KMS-11 (cell line): ENCODE measurements around the gene FHIT.

ENCODE experiments used
- H2AFZ ChIP-seq: fragments of 200-600 bp; sonication (generic); 2 replicates; pipeline ENCODE4 v1.6.1; 2016; ENCODE audit warnings: antibody characterized with exemption, mixed run types, low read depth
- H3K27ac ChIP-seq: fragments of 200-600 bp; sonication (generic); 2 replicates; pipeline ENCODE4 v1.6.1; 2016; ENCODE audit warnings: mild to moderate bottlenecking, mixed run types
- H3K27me3 ChIP-seq: fragments of 200-600 bp; sonication (generic); 2 replicates; pipeline ENCODE4 v1.6.1; 2017; ENCODE audit warnings: mild to moderate bottlenecking, low read depth, mixed run types, moderate library complexity; ENCODE audit not compliant: insufficient read depth
- H3K36me3 ChIP-seq: fragments of 200-600 bp; sonication (generic); 2 replicates; pipeline ENCODE4 v1.6.1; 2017; ENCODE audit warnings: mild to moderate bottlenecking, mixed run types; ENCODE audit not compliant: insufficient read depth
- H3K4me1 ChIP-seq: fragments of 200-600 bp; sonication (generic); 2 replicates; pipeline ENCODE4 v1.6.1; 2016; ENCODE audit warnings: mild to moderate bottlenecking, low read depth, mixed run types; ENCODE audit not compliant: poor library complexity, severe bottlenecking
- H3K4me2 ChIP-seq: fragments of 200-600 bp; sonication (generic); 2 replicates; pipeline ENCODE4 v1.7.0; 2016; ENCODE audit warnings: mild to moderate bottlenecking, mixed run types
- H3K4me3 ChIP-seq: fragments of 200-600 bp; sonication (generic); IDR thresholded peaks from 2 replicates; pipeline ENCODE4 v1.6.1; 2017; ENCODE audit warnings: low read depth, low read length, mixed read lengths; ENCODE audit not compliant: insufficient read depth
- H3K79me2 ChIP-seq: fragments of 200-600 bp; sonication (generic); 2 replicates; pipeline ENCODE4 v1.6.1; 2016; ENCODE audit warnings: low read depth, mixed run types; ENCODE audit not compliant: insufficient read depth
- H3K9ac ChIP-seq: fragments of 200-600 bp; sonication (generic); 2 replicates; pipeline ENCODE4 v1.6.1; 2016; ENCODE audit warnings: mild to moderate bottlenecking, mixed run types
- H4K20me1 ChIP-seq: fragments of 200-600 bp; sonication (generic); 2 replicates; pipeline ENCODE4 v1.6.1; 2016; ENCODE audit warnings: mild to moderate bottlenecking, mixed run types; ENCODE audit not compliant: insufficient read depth
- TF ChIP-seq, protein P1 (sequence below): fragments of 200-600 bp; sonication (generic); conservative IDR thresholded peaks from 2 replicates; pipeline ENCODE4 v1.6.1; 2017; ENCODE audit warnings: low read depth, mild to moderate bottlenecking, antibody characterized with exemption, low read length, moderate library complexity, mixed read lengths

The FHIT gene

DNA sequence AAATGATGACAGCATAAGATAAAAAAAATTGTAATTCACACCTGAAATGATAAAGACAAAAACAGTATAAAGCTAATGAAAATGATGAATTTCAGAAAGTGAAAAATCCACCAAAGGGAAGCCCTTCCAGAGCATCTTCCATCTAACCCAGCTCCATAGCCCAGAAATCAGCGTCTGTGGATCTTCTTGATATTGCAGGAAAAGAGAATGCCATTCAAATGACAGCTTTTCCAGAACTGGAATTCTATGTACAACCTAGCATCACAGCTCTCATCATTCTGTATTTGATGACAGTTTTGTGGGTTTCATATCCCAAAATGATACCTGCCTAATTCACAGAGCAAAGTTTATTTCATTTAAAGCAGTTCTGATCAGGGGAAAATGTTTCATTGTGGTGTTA, 267.3 kb downstream of the FHIT start:
- Histone ChIP-seq H3K9ac (no peak overlapping the region), H3K27ac (no peak overlapping the region), H3K4me2 (no peak overlapping the region), H3K4me1 (no peaks in the 10 kb centered on the region), H3K27me3 (no peaks in the 10 kb centered on the region), H3K36me3 (no peaks in the 10 kb centered on the region), H3K79me2 (no peaks in the 10 kb centered on the region), H2AFZ (no peak overlapping the region), H4K20me1 (no peaks in the 10 kb centered on the region), H3K4me3 (no peak overlapping the region)
- TF ChIP-seq, protein P1, sequence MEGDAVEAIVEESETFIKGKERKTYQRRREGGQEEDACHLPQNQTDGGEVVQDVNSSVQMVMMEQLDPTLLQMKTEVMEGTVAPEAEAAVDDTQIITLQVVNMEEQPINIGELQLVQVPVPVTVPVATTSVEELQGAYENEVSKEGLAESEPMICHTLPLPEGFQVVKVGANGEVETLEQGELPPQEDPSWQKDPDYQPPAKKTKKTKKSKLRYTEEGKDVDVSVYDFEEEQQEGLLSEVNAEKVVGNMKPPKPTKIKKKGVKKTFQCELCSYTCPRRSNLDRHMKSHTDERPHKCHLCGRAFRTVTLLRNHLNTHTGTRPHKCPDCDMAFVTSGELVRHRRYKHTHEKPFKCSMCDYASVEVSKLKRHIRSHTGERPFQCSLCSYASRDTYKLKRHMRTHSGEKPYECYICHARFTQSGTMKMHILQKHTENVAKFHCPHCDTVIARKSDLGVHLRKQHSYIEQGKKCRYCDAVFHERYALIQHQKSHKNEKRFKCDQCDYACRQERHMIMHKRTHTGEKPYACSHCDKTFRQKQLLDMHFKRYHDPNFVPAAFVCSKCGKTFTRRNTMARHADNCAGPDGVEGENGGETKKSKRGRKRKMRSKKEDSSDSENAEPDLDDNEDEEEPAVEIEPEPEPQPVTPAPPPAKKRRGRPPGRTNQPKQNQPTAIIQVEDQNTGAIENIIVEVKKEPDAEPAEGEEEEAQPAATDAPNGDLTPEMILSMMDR, result no peak

DNA sequence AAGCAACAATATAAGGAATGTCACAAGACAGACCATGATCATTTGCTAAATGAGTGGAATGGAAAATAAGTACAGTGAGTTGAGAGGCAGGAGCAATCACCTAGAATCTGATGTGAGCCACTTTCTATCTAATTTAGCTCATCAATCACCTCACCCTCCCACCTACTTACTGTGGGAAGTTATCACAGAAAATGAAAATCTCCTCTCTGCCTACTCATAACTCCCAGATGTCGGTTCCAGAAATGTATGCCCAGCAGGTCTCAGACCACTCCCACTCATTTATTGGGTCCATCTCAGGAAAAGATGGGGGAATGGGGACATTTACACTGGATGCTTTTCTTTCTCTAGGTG, 270.9 kb downstream of the FHIT start:
- TF ChIP-seq, protein P1, result no peak

DNA sequence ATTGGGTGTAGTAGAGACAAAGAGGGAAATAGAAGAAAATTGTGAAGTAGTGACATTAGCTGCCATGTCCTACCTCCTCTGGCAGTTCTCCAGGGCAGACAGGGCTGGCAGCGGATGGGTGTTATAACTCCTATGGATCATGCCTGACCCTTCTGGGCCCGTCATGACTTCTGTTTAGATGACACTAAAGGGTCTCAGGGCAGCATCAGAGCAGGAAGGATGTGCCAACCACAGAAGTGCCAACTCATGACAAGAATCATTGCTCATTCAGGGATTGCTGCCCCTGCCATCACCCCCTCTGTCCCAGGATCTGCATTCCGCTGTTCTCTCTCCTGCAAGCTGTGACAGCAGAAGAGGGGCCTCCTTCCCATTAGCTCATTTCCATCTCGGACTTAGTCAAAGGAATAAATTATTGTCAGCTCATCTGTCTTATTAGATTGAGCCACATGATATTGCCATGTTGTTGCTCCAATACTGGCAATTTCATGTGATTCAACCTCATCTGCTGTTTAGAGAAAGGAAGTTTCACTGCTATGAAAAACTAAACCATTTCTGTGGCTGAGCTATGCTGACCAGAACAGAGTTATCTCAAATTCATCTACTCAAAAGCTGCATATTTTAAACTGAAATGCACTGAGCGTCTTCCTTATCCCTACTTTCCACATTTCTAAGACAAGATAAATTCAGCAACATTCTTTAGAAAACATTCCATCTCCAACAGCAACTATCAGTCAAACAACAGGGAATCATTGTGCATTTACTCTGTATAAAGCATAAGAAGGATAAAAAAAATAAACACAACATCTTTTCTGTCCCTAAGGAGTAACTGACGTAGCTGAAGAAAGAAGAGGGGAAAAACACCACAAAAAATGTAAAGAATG, 271.6 kb downstream of the FHIT start:
- Histone ChIP-seq H3K9ac (no peak overlapping the region), H3K4me1 (no peaks in the 10 kb centered on the region), H3K36me3 (no peaks in the 10 kb centered on the region), H3K4me3 (no peak overlapping the region), H2AFZ (no peak overlapping the region), H3K27me3 (no peaks in the 10 kb centered on the region), H3K27ac (no peak overlapping the region), H4K20me1 (no peaks in the 10 kb centered on the region), H3K4me2 (no peak overlapping the region), H3K79me2 (no peaks in the 10 kb centered on the region)
- TF ChIP-seq, protein P1, result no peak

More for the DNA sequence above, 270.9 kb downstream of the FHIT start:
- Histone ChIP-seq H3K27ac (no peak overlapping the region), H3K4me2 (no peak overlapping the region), H3K79me2 (no peaks in the 10 kb centered on the region), H4K20me1 (no peaks in the 10 kb centered on the region), H2AFZ (no peak overlapping the region), H3K36me3 (no peaks in the 10 kb centered on the region), H3K27me3 (no peaks in the 10 kb centered on the region), H3K4me1 (no peaks in the 10 kb centered on the region), H3K4me3 (no peak overlapping the region), H3K9ac (no peak overlapping the region)

DNA sequence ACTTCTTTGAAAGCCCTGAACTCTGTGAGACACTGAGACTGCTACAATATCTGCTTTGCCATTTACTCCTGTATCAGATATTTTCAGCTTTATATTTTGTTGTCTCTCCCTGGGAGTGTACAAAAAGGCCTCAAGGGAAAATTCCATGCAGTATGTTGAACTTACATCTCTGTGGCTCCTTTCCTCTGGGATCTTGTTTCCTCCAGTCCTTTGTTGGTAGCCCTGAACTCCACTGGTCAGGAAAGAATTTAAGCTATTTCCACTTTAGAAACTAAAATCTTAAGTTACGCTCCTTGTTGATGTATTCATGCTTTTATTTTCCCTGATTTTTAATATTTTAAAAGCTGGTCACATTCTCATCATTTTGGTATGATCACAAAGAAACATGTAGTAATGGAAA, 277.9 kb downstream of the FHIT start:
- TF ChIP-seq, protein P1, result no peak
- no peaks in the 10 kb centered on the region for H3K4me1 ChIP-seq
- no peaks in the 10 kb centered on the region for H4K20me1 ChIP-seq
- no peak overlapping the region for H3K9ac ChIP-seq
- no peak overlapping the region for H3K4me2 ChIP-seq
- H3K4me3 ChIP-seq, result no peak overlapping the region
- H3K79me2 ChIP-seq, result no peaks in the 10 kb centered on the region
- no peak overlapping the region for H3K27ac ChIP-seq
- no peak overlapping the region for H2AFZ ChIP-seq
- H3K36me3 ChIP-seq, result no peaks in the 10 kb centered on the region
- H3K27me3 ChIP-seq, result no peaks in the 10 kb centered on the region
